Ovary (tissue), 9 donors: ENCODE data around the gene FOXP1. TPM values are rescaled to one million over a fixed set of nuclear protein-coding genes. Genes with fewer than 3 reads are reported as not detected.

Experiments used
- DNase-seq, 5 donors: peaks; one replicate each; pipeline ENCODE4 v3.0.0-alpha.2; 2019 to 2020
- H3K27ac ChIP-seq, 2 donors: fragments of 200-600 bp; one replicate each; pipeline versions ENCODE4 v1.5.1 to v1.8.0; 2019 to 2022
- H3K27me3 ChIP-seq: fragments of 200-600 bp; one replicate; pipeline ENCODE4 v1.8.0; 2022
- H3K36me3 ChIP-seq: fragments of 200-600 bp; sonication (generic); one replicate; pipeline ENCODE4 v1.5.1; 2019
- H3K4me1 ChIP-seq: one replicate; pipeline ENCODE4 v1.8.1; 2013; ENCODE audit warnings: mild to moderate bottlenecking, moderate library complexity; ENCODE audit not compliant: insufficient read depth
- H3K4me3 ChIP-seq: fragments of 200-600 bp; sonication (generic); one replicate; pipeline ENCODE4 v1.5.1; 2017
- H3K9me3 ChIP-seq, 2 donors: fragments of 200-600 bp in 1 of 2; sonication (generic) in 1 of 2; one replicate each; pipeline versions ENCODE4 v1.5.1 to v1.8.1; 2013 to 2019; ENCODE audit warnings: mild to moderate bottlenecking in 1 of 2, moderate library complexity in 1 of 2
- EP300 ChIP-seq: sonication (generic); formaldehyde crosslinking; IDR thresholded peaks from one replicate; pipeline ENCODE4 v1.6.1; 2017; ENCODE audit warnings: antibody characterized with exemption
- POLR2A ChIP-seq: fragments of 450-650 bp; IDR thresholded peaks from one replicate; pipeline ENCODE4 v1.6.1; 2017; ENCODE audit warnings: antibody characterized with exemption, mild to moderate bottlenecking, moderate library complexity
- WGBS, 3 donors: extraction: QIAGEN DNeasy Blood & Tissue Kit in 1 of 3; methylation state at CpG; one replicate each; pipeline versions ENCODE4 v1.1.5 to v1.1.7; 2013 to 2017; 5-methylcytosine and 5-hydroxymethylcytosine counted together
- intact Hi-C, 4 donors: fragments of 100-400 bp; cut with DNase I; formaldehyde crosslinking; loops; one replicate each; pipeline versions ENCODE4 v1.11.0 to v1.15.1; 2022 to 2023
- polyA plus RNA-seq, 2 donors: library from polyadenylated mRNA; stranded (reverse); fragments of 200-250 nt in 1 of 2; fragments of 350-450 nt in 1 of 2; fragmentation: Illumina TruSeq in 1 of 2; extraction: RNeasy Lipid Tissue Mini Kit (QIAGEN cat#74804) in 1 of 2; gene quantifications; one replicate each; pipeline ENCODE4 v1.2.3, GENCODE V29; 2013 to 2014
- total RNA-seq, 7 donors: library from RNA; depleted of rRNA in 2 of 7; stranded (reverse); fragments of >200 nt in 2 of 7; fragmentation: NEBNext Ultra II Directional in 3 of 7; extraction: Animal tissue kit (Norgen Biotek cat#: 25700) in 3 of 7; gene quantifications; one replicate each; pipeline versions ENCODE4 v1.1.0 to v1.2.4, GENCODE V29; 2016 to 2023
- TF ChIP-seq, protein P1 (sequence below), 3 donors: fragments of 450-650 bp in 2 of 3; fragments of 200-600 bp in 1 of 3; IDR thresholded peaks; one replicate each; pipeline versions ENCODE4 v1.5.1 to v1.8.0; 2016 to 2022; ENCODE audit warnings: antibody characterized with exemption in 3 of 3, mild to moderate bottlenecking in 1 of 3
- donor health status: DM: no; HTN: no; CAD: no; lungs with moderate emphysema.
- donor health status: DM: no; HTN: no; CAD: no.
- donor health status: Bipolar disorder and iron deficiency.
- donor health status: DM: yes; HTN: yes; CAD: no.
- donor health status: DM: no; HTN: no; CAD: no.
- donor health status: DM: yes; HTN: yes; CAD: no.

Gene FOXP1
- total and polyA plus RNA-seq, 9 donors, result 31.7 to 126 (median 114) TPM

DNA sequence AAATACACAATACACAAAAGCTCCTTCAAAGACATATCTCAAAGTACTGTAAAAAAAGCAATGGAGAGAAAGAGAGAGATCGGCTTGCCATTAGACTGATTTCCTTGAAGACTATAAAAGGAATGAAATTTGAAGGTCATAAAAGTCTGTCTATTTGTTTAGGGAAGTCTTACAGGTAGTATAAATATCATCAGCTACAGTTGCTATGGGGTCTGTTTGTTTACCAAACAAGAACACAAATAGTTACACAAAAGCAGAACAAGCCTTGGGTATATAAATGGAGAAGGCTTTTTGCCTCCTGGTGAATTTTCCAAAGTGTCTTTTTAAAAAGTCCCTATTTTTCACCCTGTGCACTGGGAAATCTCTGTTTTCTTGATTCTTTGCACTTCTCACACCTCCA is 552.3 kb downstream of the FOXP1 start:
- Histone ChIP-seq H3K36me3 (no peaks in the 10 kb centered on the region), H3K9me3 (no peaks in the 10 kb centered on the region), H3K4me1 (peaks cover 17% of the 10 kb centered on the region), H3K27ac (no peak overlapping the region), H3K27me3 (no peaks in the 10 kb centered on the region), H3K4me3 (no peak overlapping the region)
- DNase-seq, result no peak
- TF ChIP-seq EP300, result no peak
- TF ChIP-seq, protein P1, sequence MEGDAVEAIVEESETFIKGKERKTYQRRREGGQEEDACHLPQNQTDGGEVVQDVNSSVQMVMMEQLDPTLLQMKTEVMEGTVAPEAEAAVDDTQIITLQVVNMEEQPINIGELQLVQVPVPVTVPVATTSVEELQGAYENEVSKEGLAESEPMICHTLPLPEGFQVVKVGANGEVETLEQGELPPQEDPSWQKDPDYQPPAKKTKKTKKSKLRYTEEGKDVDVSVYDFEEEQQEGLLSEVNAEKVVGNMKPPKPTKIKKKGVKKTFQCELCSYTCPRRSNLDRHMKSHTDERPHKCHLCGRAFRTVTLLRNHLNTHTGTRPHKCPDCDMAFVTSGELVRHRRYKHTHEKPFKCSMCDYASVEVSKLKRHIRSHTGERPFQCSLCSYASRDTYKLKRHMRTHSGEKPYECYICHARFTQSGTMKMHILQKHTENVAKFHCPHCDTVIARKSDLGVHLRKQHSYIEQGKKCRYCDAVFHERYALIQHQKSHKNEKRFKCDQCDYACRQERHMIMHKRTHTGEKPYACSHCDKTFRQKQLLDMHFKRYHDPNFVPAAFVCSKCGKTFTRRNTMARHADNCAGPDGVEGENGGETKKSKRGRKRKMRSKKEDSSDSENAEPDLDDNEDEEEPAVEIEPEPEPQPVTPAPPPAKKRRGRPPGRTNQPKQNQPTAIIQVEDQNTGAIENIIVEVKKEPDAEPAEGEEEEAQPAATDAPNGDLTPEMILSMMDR (IDR thresholded peaks at IDR 0.05), result no peak
- WGBS, 3 donors, result 75 to 100% (median 81%) methylated on average over 1 of the region's 1 CpG
- intact Hi-C loops, result no loop called here

DNA sequence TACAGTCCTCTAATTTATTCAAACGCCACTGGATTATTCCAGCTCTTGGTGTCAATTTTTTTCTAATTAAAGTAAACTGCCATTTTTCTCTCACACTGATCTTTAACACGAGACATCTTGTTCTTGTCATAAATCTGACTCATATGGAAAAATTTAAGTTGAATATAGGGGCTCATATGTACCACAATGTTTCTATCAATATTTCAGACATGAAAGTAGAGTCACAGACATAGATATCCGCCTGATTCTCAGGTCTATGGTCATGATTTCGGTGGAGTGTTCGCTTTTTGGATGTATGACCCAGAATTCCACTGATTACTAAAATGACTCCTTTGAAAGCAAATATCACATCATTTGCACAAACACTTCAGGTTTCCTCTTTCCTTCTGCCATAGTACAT is 552.8 kb downstream of the FOXP1 start:
- TF ChIP-seq EP300, result no peak
- TF ChIP-seq, protein P1 (IDR thresholded peaks at IDR 0.05), result no peak
- no peak for TF ChIP-seq POLR2A
- no peak overlapping the region for H3K27ac ChIP-seq
- H3K9me3 ChIP-seq, result no peaks in the 10 kb centered on the region
- intact Hi-C loops, result no loop called here
- H3K36me3 ChIP-seq, result no peaks in the 10 kb centered on the region
- no peaks in the 10 kb centered on the region for H3K27me3 ChIP-seq
- DNase-seq, result no peak
- WGBS, 3 donors, result 93 to 95% (median 95%) methylated on average over 5 of the region's 5 CpGs
- H3K4me3 ChIP-seq, result no peak overlapping the region
- peaks cover 15% of the 10 kb centered on the region for H3K4me1 ChIP-seq

DNA sequence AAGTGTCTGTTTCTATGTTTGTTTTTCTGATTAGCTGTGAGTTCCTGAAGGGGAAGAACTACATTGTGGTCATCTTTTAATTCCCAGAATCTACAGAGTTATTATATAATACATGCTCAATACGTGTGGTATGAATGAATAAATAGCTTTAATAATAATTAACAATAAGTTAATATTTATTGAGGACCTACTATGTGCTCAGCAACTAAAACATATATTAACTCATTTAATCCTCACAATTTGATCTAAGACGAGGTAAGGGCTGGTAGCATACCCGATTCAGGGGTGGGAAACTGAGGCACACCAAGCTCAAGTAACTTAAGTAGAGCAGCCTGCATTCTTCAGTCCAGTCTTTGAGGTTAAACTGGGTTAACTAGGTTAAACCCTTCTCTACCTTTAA is 553.8 kb downstream of the FOXP1 start:
- 94 to 97% (median 95%) methylated on average over 3 of the region's 3 CpGs for WGBS, 3 donors
- no peak overlapping the region for H3K4me3 ChIP-seq
- TF ChIP-seq EP300, result no peak
- TF ChIP-seq POLR2A, result no peak
- TF ChIP-seq, protein P1 (IDR thresholded peaks at IDR 0.05), result no peak
- H3K4me1 ChIP-seq, result peaks cover 11% of the 10 kb centered on the region
- H3K27ac ChIP-seq, result no peak overlapping the region
- intact Hi-C loops, result no loop called here
- H3K27me3 ChIP-seq, result no peaks in the 10 kb centered on the region
- H3K9me3 ChIP-seq, result no peaks in the 10 kb centered on the region
- H3K36me3 ChIP-seq, result no peaks in the 10 kb centered on the region
- DNase-seq, result no peak

- Histone ChIP-seq H3K36me3 (no peaks in the 10 kb centered on the region), H3K9me3 (no peaks in the 10 kb centered on the region), H3K4me1 (peaks cover 10% of the 10 kb centered on the region), H3K4me3 (no peak overlapping the region), H3K27me3 (no peaks in the 10 kb centered on the region), H3K27ac (no peak overlapping the region)
- intact Hi-C loops, result no loop called here
- TF ChIP-seq EP300 (no peak), POLR2A (no peak)
- TF ChIP-seq, protein P1 (IDR thresholded peaks at IDR 0.05), result no peak
- DNase-seq, result no peak
- 96 to 99% (median 98%) methylated on average over 7 of the region's 7 CpGs for WGBS, 3 donors
Observed at GRCh38 chr3:71028802-71029201, 554.7 kb downstream of the FOXP1 start.

GRCh38 chr3:71028184-71028583 is 555.3 kb downstream of the FOXP1 start:
- intact Hi-C loops, result no loop called here
- H3K9me3 ChIP-seq, result no peaks in the 10 kb centered on the region
- no peak for DNase-seq
- H3K27ac ChIP-seq, result no peak overlapping the region
- 92 to 99% (median 94%) methylated on average over 5 of the region's 5 CpGs for WGBS, 3 donors
- H3K4me1 ChIP-seq, result peaks cover 10% of the 10 kb centered on the region
- no peaks in the 10 kb centered on the region for H3K36me3 ChIP-seq
- no peaks in the 10 kb centered on the region for H3K27me3 ChIP-seq
- TF ChIP-seq POLR2A (no peak), EP300 (no peak)
- TF ChIP-seq, protein P1 (IDR thresholded peaks at IDR 0.05), result no peak
- no peak overlapping the region for H3K4me3 ChIP-seq
